Measurements from ENCODE around the gene DNAH6.
A peak's percentile ranks its signal among the peaks of the same experiment; 100 is the strongest.
"Not testable (repeated sequence)": the region's sequence is repeated elsewhere in the genome, so short reads cannot be mapped to it uniquely, and the experiment has no call there.

The DNAH6 gene, protein sequence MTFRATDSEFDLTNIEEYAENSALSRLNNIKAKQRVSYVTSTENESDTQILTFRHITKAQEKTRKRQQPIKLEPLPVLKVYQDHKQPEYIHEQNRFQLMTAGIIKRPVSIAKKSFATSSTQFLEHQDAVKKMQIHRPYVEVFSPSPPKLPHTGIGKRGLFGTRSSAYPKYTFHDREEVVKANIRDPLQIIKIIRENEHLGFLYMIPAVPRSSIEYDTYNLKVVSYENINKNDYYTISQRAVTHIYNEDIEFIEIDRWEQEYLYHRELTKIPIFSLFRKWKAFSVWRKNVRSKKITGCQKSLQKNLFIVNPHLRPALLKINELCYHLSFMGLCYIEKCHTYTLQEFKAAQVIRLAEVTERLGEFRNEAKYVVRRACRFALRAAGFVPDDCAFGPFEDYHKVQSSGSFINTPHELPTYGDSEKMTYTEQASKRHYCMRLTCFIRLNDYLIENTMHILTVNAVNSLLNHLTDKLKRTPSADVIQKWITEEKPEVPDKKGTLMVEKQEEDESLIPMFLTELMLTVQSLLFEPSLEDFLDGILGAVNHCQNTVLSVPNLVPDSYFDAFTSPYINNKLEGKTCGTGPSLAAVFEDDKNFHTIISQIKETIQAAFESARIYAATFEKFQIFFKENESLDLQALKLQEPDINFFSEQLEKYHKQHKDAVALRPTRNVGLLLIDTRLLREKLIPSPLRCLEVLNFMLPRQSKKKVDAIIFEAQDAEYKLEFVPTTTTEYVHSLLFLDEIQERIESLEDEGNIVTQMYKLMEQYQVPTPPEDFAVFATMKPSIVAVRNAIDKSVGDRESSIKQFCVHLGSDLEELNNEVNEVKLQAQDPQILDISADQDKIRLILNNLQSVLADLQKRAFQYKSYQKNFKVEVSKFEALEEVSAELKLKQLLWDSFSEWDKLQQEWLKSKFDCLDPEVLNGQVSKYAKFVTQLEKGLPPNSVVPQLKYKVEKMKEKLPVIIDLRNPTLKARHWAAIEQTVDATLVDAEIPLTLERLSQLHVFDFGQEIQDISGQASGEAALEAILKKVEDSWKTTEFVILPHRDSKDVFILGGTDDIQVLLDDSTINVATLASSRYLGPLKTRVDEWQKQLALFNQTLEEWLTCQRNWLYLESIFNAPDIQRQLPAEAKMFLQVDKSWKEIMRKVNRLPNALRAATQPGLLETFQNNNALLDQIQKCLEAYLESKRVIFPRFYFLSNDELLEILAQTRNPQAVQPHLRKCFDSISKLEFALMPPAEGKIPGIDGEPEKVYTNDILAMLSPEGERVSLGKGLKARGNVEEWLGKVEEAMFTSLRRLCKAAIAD (N-terminal part only)

DNA sequence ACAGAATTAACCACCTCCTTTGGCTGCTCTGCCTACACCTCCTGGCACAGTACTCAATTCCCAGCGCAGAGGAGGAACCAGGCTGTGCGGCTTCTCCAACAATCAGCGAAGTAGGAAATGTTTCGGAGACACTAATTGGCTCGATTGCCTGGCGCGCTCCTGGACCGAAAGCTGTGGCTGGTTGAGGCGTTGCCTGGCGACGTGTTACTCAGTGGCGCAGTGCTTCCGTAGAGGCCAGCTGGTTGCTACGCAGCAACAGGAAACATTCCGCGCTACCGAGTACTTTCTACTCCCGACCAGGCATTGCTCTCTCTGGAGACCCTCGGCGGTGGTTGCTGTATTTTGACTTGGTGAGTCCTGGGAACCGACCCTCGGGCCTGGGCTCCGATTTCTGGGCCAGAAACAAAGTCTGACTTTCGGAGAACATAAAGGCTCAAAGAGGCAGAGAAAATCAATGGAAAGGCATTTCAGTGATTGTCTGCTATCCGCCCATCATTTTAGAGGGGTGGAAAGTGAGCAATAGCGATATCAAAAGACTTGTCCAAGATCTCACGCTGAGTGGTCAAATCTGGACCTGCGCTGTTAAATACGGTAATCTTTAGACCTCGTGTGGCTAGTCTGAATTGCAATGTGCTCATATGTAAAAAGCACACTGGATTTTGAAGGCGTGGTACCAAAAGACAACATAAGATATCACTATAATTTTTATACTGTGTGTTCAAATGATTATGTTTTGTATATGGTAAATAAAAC is at the start of gene DNAH6:
DNAH6 (plus strand) TSS at position 265 of the 753 bp plus-strand sequence. CDS start 1,329 bp downstream, outside the sequence.
- peak; percentile 67 for DNase-seq (ENCODE audit: low read depth)

DNA sequence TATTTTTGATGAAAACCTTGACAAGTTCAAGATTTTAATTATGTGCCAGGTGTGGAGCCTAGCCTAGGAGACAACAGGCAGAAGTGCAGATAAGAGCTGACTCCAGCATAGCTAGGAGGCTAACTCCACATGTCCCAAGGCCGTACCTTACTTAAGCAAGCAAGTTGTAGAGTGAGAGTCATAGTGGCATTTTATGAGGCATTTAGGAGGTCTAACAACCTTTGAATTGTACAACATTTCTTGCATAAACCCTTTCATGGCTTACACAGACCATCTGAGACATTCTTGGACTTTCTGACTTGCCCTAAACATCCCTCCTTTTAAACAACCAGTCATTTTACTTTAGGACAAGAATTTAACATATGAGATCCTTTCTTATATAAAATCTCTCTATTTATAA is 48.9 kb upstream of the DNAH6 start:
- no peak for DNase-seq (ENCODE audit: low read depth)

DNA sequence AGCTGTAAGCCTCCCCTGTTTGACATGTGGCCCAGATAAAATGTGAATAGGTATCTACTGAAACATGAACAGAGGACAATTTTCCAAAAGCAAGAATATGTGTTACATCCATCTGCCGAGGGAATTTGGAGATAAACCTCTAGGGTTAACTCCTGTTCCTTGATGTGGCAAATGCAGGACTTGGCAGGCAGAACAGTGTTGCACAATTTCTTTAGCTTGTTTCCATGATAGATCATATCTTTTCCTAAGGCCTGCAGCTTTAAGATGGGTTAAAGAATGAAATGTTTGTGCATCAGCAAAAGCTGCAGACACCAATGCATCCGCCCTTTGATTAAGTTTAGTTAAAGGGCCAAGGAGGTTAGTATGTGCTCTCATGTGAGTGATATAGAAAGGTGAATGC is 43.9 kb upstream of the DNAH6 start:
- DNase-seq (ENCODE audit: low read depth): not testable (repeated sequence)

DNA sequence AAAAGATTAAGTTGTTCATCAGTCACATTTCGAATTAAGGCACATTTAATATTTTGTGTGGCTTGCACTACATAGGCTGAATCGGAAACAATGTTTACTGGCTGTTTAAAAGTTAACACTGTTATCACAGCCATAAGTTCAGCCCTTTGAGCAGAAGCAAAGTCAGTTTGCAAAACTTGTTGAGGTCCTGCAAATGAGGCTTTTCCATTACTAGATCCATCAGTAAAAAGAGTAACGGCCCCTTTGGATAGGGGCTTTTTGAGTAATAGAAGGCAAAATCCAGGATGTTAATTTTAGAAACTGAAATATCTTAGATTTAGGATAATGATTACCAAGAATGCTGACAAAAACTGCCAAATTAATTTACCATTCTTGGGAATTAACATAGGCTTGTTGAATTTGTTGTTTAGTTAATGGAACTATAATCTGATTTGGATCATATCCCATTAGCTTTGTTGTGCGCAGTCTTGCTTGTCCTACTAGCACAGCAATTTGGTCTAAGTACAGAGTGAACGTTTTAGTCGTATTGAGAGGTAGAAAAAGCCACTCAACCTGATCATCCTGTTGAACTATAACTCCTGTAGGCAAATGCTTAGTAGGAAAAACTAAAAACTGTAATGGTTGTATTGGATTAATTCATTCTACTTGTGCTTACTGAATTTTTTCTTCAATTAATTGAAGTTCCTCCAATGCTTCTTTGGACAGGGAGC is 43.3 kb upstream of the DNAH6 start:
- DNase-seq (ENCODE audit: low read depth): no peak

DNA sequence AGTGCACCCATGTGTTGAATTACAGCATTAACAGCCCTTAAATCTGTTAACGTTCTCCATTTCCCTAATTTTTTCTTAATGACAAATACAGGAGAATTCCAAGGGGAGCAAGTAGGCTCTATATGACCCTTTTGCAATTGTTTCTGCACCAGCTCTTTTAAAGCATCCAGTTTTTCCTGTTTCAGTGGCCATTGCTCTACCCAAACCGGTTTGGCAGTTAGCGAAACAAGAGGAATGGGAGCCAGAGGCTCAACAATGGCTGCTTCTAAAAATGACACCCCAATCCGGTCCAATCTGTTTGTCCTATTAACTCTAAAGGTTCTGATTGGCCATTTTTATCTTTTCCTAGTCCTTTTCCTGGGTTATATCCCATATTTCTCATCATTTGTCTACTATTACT is 42.1 kb upstream of the DNAH6 start:
- no peak for DNase-seq (ENCODE audit: low read depth)

DNA sequence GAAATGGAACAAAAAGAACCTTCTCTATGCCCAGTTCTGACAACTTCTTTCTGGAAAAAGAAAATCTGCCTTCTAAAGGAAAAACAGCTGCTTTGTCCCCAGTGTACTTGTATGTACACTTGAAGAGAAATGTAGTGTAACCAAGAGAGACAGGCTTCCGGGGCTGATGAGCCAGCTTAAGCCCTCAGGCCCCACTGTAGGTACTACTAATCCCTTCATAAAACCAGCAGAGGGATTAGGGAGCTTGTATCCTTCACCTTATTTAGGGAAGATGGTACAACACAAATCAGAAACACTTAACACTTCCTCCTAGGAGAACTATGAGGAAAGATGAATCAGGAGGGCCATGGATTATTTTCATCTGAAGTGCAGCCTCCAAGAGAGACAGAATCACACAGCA is 38.4 kb upstream of the DNAH6 start:
- DNase-seq (ENCODE audit: low read depth): no peak

DNA sequence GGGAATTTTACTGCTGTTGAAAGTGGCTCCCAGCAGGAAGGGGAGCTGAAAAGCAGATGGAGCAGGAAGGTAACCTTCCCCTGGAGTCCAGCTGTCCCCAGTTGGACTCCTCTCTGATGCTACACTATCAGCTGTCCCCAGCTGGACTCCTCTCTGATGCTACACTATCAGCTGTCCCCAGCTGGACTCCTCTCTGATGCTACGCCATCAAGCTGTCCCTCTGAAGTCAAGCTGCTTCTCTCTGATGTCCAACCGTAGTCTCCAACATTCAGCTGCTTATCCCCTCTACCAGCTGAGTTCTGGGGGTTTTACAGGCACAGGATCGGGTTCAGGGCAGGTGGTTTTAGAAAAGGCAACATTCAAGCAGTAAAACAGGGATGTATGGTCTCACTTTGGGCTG is 37.4 kb upstream of the DNAH6 start:
- no peak for DNase-seq (ENCODE audit: low read depth)

DNA sequence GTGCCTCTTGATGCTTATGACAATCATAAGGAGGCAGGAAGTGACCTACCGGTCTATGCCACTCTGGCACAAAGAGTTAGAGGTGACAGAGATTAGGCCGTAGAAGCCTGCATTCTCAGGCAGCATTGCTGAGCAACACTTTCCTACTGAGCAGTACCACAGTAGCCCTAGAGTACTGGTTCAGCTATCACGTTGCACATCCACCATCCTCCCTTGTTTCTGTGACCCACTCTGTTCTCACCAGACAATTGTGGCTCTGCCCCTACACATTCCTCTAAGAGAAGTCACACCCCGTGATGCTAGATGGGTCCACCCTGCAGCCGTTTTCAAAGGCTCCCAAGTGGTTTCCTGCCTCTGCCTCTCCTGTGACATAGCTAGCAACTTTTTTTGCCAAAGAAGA is 34.6 kb upstream of the DNAH6 start:
- DNase-seq (ENCODE audit: low read depth): no peak

DNA sequence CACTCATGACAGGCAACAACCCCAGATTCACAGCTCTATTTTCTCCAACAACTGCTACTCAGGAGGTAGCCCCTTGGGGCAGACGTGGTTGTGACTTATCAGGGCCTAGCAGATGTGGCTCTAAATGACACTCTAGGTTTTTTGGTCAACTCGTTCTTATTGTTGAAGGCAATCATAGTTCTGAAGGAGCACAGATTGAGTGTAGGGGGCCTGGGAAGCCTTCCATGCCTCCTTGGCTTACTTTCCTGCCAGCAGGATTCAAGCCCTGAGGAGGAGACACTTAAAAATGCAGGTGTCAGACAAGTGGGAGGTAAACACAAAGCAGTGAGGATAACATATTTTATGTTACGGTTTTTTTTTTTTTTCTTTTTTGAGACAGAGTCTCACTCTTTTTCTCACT is 33.7 kb upstream of the DNAH6 start:
- DNase-seq (ENCODE audit: low read depth): no peak

DNA sequence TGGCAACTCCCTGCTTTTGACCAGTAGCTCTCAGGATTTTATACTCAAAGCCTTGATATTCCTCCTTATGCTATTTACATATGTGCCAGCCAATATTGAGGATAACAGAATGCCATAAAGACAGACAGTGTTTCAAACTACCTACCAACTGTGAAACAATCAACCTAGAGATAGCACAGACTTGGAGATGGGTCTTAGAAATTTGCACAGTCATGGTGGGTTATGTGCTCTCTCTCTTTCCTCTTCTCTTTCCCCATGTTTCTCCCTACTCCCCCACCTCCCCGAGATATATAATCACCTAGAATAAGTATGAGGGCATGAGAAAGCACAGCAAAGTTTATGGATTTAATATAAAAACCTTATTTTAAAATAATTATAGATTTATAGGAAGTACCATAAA is 33.0 kb upstream of the DNAH6 start:
- DNase-seq (ENCODE audit: low read depth): no peak

DNA sequence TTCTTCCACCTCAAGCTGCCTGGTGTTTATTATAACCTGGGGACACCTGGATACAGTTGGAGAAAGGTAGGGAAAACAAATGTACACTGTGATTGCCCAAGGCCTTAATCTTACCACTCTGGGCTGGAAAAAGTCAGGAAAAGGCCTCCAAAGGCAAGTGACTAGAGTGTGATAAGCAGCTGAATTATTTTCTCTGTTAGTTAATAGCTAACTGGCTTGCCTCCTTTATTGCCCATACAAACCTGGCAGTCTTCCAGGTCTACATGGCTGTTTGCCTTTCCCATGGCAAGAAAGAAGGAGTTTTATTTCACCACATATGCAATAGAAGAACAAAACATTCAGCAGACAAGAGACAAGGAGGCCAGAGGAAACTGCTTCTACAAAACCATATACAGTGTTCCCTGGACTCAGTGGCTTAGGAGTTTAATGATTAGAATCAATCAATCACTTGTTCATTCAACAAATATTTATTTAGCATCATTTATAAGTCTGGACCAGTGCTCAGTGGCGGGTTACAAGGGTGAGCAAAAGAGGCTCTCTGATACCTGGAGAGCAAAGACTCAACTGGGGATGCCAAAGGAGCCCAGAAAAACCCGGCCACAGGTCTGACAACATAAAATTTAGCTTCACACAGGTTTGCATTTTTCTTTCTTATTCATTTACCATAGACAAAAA is 29.7 kb upstream of the DNAH6 start:
- DNase-seq (ENCODE audit: low read depth): no peak

DNA sequence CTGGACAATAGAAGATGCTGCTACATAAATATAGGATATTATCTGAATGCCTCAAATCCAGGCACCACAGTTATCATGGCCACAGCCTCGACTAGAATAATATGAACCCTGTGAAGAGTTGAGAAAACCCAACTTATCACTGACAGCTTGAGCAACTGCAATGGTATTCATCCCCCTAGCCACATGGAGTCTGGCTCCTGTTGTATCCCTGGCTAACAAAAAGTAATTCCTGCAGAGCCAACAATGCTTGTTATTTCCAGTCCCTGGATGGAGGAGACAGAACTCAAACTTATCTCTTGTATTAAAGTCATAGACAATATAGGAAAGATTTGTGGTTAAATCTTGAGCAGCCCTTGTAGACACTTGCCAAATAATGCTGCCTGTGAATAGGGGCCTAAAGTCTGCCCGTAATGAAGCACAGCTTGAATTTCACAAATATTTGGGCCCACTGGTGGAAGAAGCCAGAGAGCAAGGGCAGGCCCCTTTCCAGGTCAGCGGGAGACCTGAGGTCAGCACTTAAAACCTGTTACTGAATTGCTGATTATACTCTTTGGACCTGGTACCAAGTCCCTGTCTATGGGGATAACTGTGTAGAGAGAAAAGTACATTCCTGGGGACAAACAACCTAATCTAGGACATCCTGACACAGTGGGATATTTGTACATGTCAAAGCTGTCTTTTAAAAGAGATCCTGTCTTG is 28.9 kb upstream of the DNAH6 start:
- DNase-seq (ENCODE audit: low read depth): no peak

DNA sequence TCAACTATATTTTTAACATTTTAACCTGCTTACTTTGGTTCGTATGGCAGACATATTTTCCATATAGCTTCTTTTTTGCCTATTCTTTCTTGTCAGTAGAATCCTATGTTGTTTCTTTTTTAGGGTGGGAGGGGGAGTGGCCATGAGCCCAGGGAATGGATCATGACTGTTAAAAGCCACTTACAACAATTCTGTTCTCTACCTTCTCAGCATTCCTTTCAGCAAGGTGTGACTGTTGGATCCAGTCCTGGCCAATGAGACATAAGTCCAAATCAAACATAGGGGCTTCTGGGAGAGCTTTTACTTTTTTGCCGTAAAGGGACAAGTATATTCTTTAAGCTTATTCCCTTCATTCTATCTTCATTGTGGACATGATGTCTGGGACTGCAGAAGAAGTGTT is 25.0 kb upstream of the DNAH6 start:
- no peak for DNase-seq (ENCODE audit: low read depth)

DNA sequence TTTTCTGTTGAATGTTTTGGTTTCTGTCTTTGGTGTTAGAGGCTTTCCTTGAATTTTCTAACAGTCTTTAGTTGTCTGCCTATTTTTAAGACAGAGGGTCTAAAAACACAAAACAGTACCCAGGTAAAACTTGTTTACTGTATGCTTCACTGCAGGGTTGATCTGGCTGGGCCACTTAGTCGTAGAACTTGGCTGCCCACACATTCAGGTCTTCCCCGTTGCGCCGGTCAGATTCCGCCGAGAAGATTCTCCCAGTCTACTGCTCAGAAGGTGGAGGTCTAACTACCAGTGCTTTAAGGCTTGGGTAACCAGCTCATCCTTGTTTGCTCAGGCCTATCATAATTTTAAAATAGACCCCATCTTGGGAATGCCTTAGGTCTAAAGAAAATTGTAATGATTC is 24.6 kb upstream of the DNAH6 start:
- no peak for DNase-seq (ENCODE audit: low read depth)

DNA sequence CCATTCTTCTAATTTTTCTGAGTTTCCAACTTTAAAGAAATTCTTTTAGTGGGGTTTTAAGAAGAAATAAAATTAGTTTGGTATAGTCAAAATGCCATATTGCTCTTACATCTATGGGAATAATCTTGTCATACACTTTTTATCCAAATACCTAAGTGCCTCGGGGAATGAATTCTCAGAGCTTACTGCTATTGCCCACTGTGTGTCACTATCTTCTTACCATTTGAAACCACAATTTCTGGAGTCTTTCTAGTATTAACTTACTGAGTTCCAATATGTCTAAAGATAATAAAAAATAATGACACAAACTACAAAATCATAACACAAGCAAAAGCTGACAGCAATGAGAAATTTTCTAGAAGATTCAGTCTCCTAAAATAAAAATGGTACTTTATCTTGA is 23.7 kb upstream of the DNAH6 start:
- DNase-seq (ENCODE audit: low read depth): no peak

DNA sequence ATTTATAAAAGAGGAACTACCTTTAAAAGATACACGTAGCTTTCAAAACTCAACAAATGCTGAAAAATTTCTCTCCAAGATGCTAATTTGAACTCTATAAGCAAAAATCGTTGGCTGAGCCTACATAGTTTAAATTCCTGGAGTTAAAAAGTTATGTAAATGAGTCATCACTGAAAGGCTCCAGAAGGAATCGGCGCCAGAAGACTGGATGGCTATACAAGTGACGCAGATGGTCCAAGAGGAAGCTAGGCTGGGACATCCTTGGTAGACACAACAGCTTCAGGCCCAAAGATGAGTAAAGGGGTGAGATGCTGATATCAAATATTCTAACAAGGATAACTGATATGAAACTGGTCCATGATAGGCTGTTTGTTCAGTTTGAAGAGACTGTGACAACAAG is 22.8 kb upstream of the DNAH6 start:
- DNase-seq (ENCODE audit: low read depth): no peak

DNA sequence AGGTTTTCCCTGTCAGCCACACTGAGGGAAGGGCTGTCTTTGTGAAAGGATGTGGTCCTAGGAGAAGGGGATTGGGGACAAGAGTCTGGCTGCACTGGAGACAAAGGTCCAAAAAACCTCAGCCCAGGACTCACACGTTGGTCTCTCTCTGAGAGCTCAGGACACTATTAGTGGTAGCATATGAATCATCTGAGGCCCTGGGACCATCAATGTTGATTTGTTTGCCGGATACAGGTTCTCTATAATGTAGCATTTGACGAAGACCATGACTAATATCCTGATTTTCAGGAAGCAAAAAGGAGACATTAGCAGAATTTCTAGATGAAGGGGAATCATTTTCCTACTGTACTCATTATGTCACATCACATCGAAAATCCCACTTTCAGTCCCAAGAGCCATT is 22.2 kb upstream of the DNAH6 start:
- DNase-seq (ENCODE audit: low read depth): no peak

DNA sequence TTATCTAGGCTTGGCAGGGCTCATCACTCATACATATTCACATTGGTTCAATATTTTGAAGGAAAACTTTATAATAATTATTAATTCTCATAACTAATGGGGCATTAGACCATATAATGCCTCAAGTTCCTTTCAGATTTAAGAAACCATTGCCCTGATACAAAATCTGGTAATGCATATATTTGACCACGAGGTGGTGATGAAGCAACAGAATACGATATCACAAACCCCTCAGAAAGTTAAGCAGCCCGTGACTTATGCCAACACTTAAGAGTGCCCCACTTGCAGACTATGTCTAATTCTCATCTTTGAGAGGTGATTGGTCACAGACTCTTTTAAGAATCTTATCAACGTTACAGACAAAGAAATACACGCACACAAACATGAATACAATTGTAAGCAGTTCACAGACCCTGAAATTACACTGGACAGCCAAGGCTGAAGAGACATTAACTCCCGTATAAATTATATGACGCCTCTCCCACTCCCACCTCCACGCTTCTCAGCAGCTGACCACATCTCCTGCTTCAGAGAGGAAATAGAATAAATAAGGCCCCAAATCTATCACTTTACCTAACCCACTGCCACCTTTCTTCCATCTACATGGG is 20.7 kb upstream of the DNAH6 start:
- peak; percentile 13 for DNase-seq (ENCODE audit: low read depth)

DNA sequence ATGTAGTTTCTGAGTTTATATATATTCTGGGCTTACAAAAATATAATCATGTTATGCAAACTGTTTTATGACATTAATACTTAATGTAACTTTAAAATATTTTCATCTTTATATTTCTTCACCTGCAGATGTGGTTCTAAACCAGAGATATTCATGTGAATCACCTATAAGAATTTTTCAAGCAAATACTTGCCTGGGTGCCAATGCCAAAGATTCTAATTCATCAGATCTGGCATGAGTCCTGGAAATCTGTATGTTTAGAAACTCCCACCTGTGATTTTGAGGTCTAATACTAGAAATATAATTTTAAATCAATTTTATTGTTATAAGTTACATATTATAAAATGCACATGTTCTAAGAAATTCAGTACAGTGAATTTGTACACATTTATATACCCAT is 19.9 kb upstream of the DNAH6 start:
- no peak for DNase-seq (ENCODE audit: low read depth)

Measured in activated gamma-delta T cell treated with anti-CD3 and anti-CD28 coated beads, Interleukin-2, amount 50 U/mL, for 16 hours (primary cell).